ENCODE measurements around the gene LYPLAL1.
"Not testable (repeated sequence)": the region's sequence is repeated elsewhere in the genome, so short reads cannot be mapped to it uniquely, and the experiment has no call there.

Gene LYPLAL1

GRCh38 chr1:219171192-219171935 is 2.3 kb upstream of the LYPLAL1 start:
- peak; percentile 4 for DNase-seq

- DNase-seq: no peak
These were observed 857 bp upstream of the LYPLAL1 start for GRCh38 chr1:219172821-219173220.

GRCh38 chr1:219173434-219173757 is 282 bp upstream of the LYPLAL1 start:
- no peak for DNase-seq

- DNase-seq: no peak
These were observed 958 bp downstream of the LYPLAL1 start for GRCh38 chr1:219174460-219175211.

- DNase-seq: no peak
These were observed 1.5 kb downstream of the LYPLAL1 start for GRCh38 chr1:219175212-219175564.

- no peak for DNase-seq
These were observed 2.5 kb downstream of the LYPLAL1 start for GRCh38 chr1:219176168-219176567.

- DNase-seq: no peak
These were observed 3.7 kb downstream of the LYPLAL1 start for GRCh38 chr1:219177363-219177762.

GRCh38 chr1:219177940-219178339 is 4.3 kb downstream of the LYPLAL1 start:
- no peak for DNase-seq

- no peak for DNase-seq
These were observed 5.6 kb downstream of the LYPLAL1 start for GRCh38 chr1:219179293-219179692.

GRCh38 chr1:219184337-219184736 is 10.7 kb downstream of the LYPLAL1 start:
- DNase-seq: no peak

- no peak for DNase-seq
These were observed 11.9 kb downstream of the LYPLAL1 start for GRCh38 chr1:219185486-219186117.

GRCh38 chr1:219188331-219188803 is 14.7 kb downstream of the LYPLAL1 start:
- DNase-seq: no peak

- DNase-seq: no peak
These were observed 15.5 kb downstream of the LYPLAL1 start for GRCh38 chr1:219189021-219189824.

GRCh38 chr1:219189952-219190351 is 16.3 kb downstream of the LYPLAL1 start:
- no peak for DNase-seq

- no peak for DNase-seq
These were observed 16.9 kb downstream of the LYPLAL1 start for GRCh38 chr1:219190605-219191004.

GRCh38 chr1:219195833-219196232 is 22.2 kb downstream of the LYPLAL1 start:
- not testable (repeated sequence) for DNase-seq

- no peak for DNase-seq
These were observed 28.0 kb downstream of the LYPLAL1 start for GRCh38 chr1:219201656-219202055.

GRCh38 chr1:219202567-219202966 is 28.9 kb downstream of the LYPLAL1 start:
- no peak for DNase-seq

GRCh38 chr1:219206350-219206749 is 32.7 kb downstream of the LYPLAL1 start:
- no peak for DNase-seq

GRCh38 chr1:219209578-219209977 is 35.9 kb downstream of the LYPLAL1 start:
- no peak for DNase-seq

- DNase-seq: no peak
These were observed 36.4 kb downstream of the LYPLAL1 start for GRCh38 chr1:219210067-219210466.

- no peak for DNase-seq
These were observed 41.8 kb downstream of the LYPLAL1 start for GRCh38 chr1:219215477-219215876.

GRCh38 chr1:219220945-219221344 is 47.3 kb downstream of the LYPLAL1 start:
- no peak for DNase-seq

Data from DMS153 (cell line).